Endometrial microvascular endothelial cells (primary cell): ENCODE results near the gene KIF26B. TPM values are rescaled to one million over a fixed set of nuclear protein-coding genes. Genes with fewer than 3 reads are reported as not detected.
"Not testable (repeated sequence)": the region's sequence is repeated elsewhere in the genome, so short reads cannot be mapped to it uniquely, and the experiment has no call there.

Source experiments
- in situ Hi-C: cut with HindIII; loops from 2 replicates; pipeline ENCODE4 v1.10.0; 2017; ENCODE audit warnings: low sequenced_read_pairs, low pct_unique_long_range_greater_than_20kb; ENCODE audit errors: inconsistent ontology term
- total RNA-seq: library from RNA; depleted of rRNA; stranded (reverse); fragments of >200 nt; gene quantifications from one replicate; pipeline ENCODE4 v1.2.3, GENCODE V29; 2015; ENCODE audit errors: inconsistent ontology term

The KIF26B gene
- total RNA-seq, 1 donor from 2014 or later = not detected

GRCh38 chr1:245383396-245384330, 228.9 kb downstream of the KIF26B start:
- in situ Hi-C loops = no loop called here

- in situ Hi-C loops = no loop called here
Observed at GRCh38 chr1:245386297-245386971, 231.6 kb downstream of the KIF26B start.

GRCh38 chr1:245388687-245389086, 233.9 kb downstream of the KIF26B start:
- in situ Hi-C loops = no loop called here

- in situ Hi-C loops = no loop called here
Observed at GRCh38 chr1:245389873-245390272, 235.1 kb downstream of the KIF26B start.

GRCh38 chr1:245390975-245391374, 236.2 kb downstream of the KIF26B start:
- in situ Hi-C loops = no loop called here

GRCh38 chr1:245393694-245394093, 238.9 kb downstream of the KIF26B start:
- in situ Hi-C loops = no loop called here

GRCh38 chr1:245395680-245396079, 240.9 kb downstream of the KIF26B start:
- in situ Hi-C loops = no loop called here

- in situ Hi-C loops = no loop called here
Observed at GRCh38 chr1:245396615-245397014, 241.8 kb downstream of the KIF26B start.

GRCh38 chr1:245397771-245398170, 243.0 kb downstream of the KIF26B start:
- in situ Hi-C loops = no loop called here

- in situ Hi-C loops = no loop called here
Observed at GRCh38 chr1:245398180-245398579, 243.4 kb downstream of the KIF26B start.

- in situ Hi-C loops = no loop called here
Observed at GRCh38 chr1:245401881-245402587, 247.2 kb downstream of the KIF26B start.

- in situ Hi-C loops = not testable (repeated sequence)
Observed at GRCh38 chr1:245402998-245403397, 248.2 kb downstream of the KIF26B start.

GRCh38 chr1:245404527-245404926, 249.7 kb downstream of the KIF26B start:
- in situ Hi-C loops = no loop called here

- in situ Hi-C loops = no loop called here
Observed at GRCh38 chr1:245404952-245405351, 250.2 kb downstream of the KIF26B start.

GRCh38 chr1:245406426-245406825, 251.6 kb downstream of the KIF26B start:
- in situ Hi-C loops = no loop called here

GRCh38 chr1:245407983-245408382, 253.2 kb downstream of the KIF26B start:
- in situ Hi-C loops = no loop called here

GRCh38 chr1:245409341-245410195, 254.8 kb downstream of the KIF26B start:
- in situ Hi-C loops = no loop called here

GRCh38 chr1:245411245-245412036, 256.7 kb downstream of the KIF26B start:
- in situ Hi-C loops = no loop called here
